Measurements from ENCODE around the gene SMS.

DNA sequence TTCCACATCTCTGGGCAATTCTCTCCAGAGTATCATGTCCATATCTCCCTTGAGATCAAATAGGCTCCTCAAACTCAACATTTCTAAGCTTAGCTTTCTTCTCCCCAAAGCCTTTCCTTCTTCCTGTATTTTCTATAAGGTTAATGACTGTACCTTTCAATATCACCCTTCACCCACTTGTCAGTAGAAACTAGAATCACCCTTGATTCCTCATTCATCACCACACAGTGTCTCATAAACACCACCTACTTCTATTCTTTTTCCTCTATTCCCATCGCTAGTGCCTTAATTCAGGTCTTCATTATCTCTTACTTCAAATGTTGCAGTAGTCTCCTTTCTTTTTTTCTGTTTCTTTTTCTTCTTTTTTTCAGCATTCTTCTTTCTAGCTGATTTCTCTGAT is 28.3 kb upstream of the SMS start:
- TF ChIP-seq, protein P1, sequence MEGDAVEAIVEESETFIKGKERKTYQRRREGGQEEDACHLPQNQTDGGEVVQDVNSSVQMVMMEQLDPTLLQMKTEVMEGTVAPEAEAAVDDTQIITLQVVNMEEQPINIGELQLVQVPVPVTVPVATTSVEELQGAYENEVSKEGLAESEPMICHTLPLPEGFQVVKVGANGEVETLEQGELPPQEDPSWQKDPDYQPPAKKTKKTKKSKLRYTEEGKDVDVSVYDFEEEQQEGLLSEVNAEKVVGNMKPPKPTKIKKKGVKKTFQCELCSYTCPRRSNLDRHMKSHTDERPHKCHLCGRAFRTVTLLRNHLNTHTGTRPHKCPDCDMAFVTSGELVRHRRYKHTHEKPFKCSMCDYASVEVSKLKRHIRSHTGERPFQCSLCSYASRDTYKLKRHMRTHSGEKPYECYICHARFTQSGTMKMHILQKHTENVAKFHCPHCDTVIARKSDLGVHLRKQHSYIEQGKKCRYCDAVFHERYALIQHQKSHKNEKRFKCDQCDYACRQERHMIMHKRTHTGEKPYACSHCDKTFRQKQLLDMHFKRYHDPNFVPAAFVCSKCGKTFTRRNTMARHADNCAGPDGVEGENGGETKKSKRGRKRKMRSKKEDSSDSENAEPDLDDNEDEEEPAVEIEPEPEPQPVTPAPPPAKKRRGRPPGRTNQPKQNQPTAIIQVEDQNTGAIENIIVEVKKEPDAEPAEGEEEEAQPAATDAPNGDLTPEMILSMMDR (conservative IDR thresholded peaks at IDR 0.05; ENCODE audit: low read depth, low read length), result no peak
- no peak for TF ChIP-seq EZH2 (IDR thresholded peaks at IDR 0.05; ENCODE audit: low read length, unreplicated experiment)

Measured in PC-3 (cell line).